Lung (tissue), 12 donors: ENCODE data around the gene DAPK2. TPM values are rescaled to one million over a fixed set of nuclear protein-coding genes. Genes with fewer than 3 reads are reported as not detected.
A peak's percentile ranks its signal among the peaks of the same experiment; 100 is the strongest.

ENCODE experiments used
- ATAC-seq: fragments of 200-7000 bp; cut with Tn5 transposase; one replicate; pipeline ENCODE4 v1.9.1; 2020; ENCODE audit warnings: moderate number of reproducible peaks; ENCODE audit not compliant: insufficient read depth, low FRiP score
- DNase-seq, 3 donors: peaks; one replicate each; pipeline ENCODE4 v3.0.0-alpha.2; 2013 to 2017
- H3K27ac ChIP-seq, 2 donors: one replicate each; pipeline ENCODE4 v1.5.1; 2013; ENCODE audit warnings: mild to moderate bottlenecking in 2 of 2, moderate library complexity in 2 of 2, control low read depth in 1 of 2, inconsistent platforms in 1 of 2, low read depth in 1 of 2, low read length in 1 of 2
- H3K27me3 ChIP-seq, 3 donors: one replicate each; pipeline ENCODE4 v1.5.1; 2013; ENCODE audit warnings: low read length in 2 of 3; ENCODE audit not compliant: control insufficient read depth in 3 of 3, insufficient read depth in 3 of 3
- H3K36me3 ChIP-seq, 4 donors: one replicate each; pipeline ENCODE4 v1.5.1; 2013; ENCODE audit warnings: low read length in 4 of 4, mild to moderate bottlenecking in 1 of 4, moderate library complexity in 1 of 4; ENCODE audit not compliant: control insufficient read depth in 4 of 4, insufficient read depth in 4 of 4
- H3K4me1 ChIP-seq, 5 donors: one replicate each; pipeline ENCODE4 v1.5.1; 2013; ENCODE audit warnings: low read length in 5 of 5, mild to moderate bottlenecking in 2 of 5, moderate library complexity in 1 of 5; ENCODE audit not compliant: control insufficient read depth in 5 of 5, insufficient read depth in 5 of 5
- H3K4me3 ChIP-seq: one replicate; pipeline ENCODE4 v1.5.1; 2013; ENCODE audit warnings: mild to moderate bottlenecking, control low read depth, moderate library complexity
- H3K9ac ChIP-seq, 2 donors: one replicate each; pipeline ENCODE4 v1.5.1; 2013; ENCODE audit warnings: low read length in 2 of 2, control low read depth in 1 of 2; ENCODE audit not compliant: insufficient read depth in 1 of 2
- H3K9me3 ChIP-seq, 4 donors: one replicate each; pipeline ENCODE4 v1.5.1; 2013; ENCODE audit warnings: low read length in 3 of 4, mild to moderate bottlenecking in 1 of 4, moderate library complexity in 1 of 4; ENCODE audit not compliant: control insufficient read depth in 4 of 4, insufficient read depth in 3 of 4
- CTCF ChIP-seq: IDR thresholded peaks from 2 replicates; pipeline ENCODE4 v1.5.1; 2012; ENCODE audit warnings: mild to moderate bottlenecking; ENCODE audit errors: control extremely low read depth, extremely low read depth
- WGBS, 2 donors: extraction: QIAGEN DNeasy Blood & Tissue Kit; methylation state at CpG; one replicate each; pipeline ENCODE4 v1.1.7; 2013; 5-methylcytosine and 5-hydroxymethylcytosine counted together
- polyA plus RNA-seq, 2 donors: library from polyadenylated mRNA; stranded (reverse); fragments of 200-250 nt; gene quantifications; one replicate each; pipeline ENCODE4 v1.2.1, GENCODE V29; 2013
- total RNA-seq, 2 donors: library from RNA; depleted of rRNA in 1 of 2; stranded (reverse); fragments of >200 nt in 1 of 2; gene quantifications; one replicate each; pipeline ENCODE4 v1.2.1, GENCODE V29; 2014 to 2021
- donor health status: control.
- donor health status: control.
- donor health status: Bipolar disorder and iron deficiency.
- donor health status: healthy.
- donor health status: DM: yes; HTN: yes; CAD: no.

DAPK2 gene
- total and polyA plus RNA-seq, 4 donors, result 20.5 to 59.0 (median 49.1) TPM

- H3K9ac ChIP-seq, result no peak overlapping the region
- peaks cover 0 to 27% (median 12%) of the 10 kb centered on the region in 5 donors for H3K4me1 ChIP-seq
- no peak overlapping the region for H3K4me3 ChIP-seq
- no peaks in the 10 kb centered on the region for H3K9me3 ChIP-seq
- no peak for DNase-seq
- no peak for TF ChIP-seq CTCF
- no peak for ATAC-seq
- H3K27me3 ChIP-seq, result no peaks in the 10 kb centered on the region
- WGBS, 2 donors, result 47 to 50% methylated on average over 1 of the region's 1 CpG
- H3K27ac ChIP-seq, result peak overlapping the region in 1 of 2 donors; percentile 5
- H3K36me3 ChIP-seq, result no peaks in the 10 kb centered on the region
These were observed 54.0 kb downstream of the DAPK2 start for GRCh38 chr15:63992300-63992699.

GRCh38 chr15:63991706-63992105 is 54.6 kb downstream of the DAPK2 start:
- DNase-seq (no peak), ATAC-seq (no peak)
- Histone ChIP-seq H3K27ac (peak overlapping the region; percentile 22 to 47), H3K9me3 (no peaks in the 10 kb centered on the region), H3K36me3 (no peaks in the 10 kb centered on the region), H3K27me3 (no peaks in the 10 kb centered on the region), H3K4me1 (peaks cover 0 to 30% (median 12%) of the 10 kb centered on the region in 5 donors), H3K9ac (no peak overlapping the region), H3K4me3 (no peak overlapping the region)
- WGBS, 2 donors, result 52 to 58% methylated on average over 3 of the region's 3 CpGs
- TF ChIP-seq CTCF, result no peak

- no peaks in the 10 kb centered on the region for H3K9me3 ChIP-seq
- no peak for ATAC-seq
- no peaks in the 10 kb centered on the region for H3K36me3 ChIP-seq
- H3K9ac ChIP-seq, result no peak overlapping the region
- peak overlapping the region; percentile 47 to 52 for H3K27ac ChIP-seq
- TF ChIP-seq CTCF, result no peak
- no peaks in the 10 kb centered on the region for H3K27me3 ChIP-seq
- 29 to 57% methylated on average over 8 of the region's 8 CpGs for WGBS, 2 donors
- H3K4me3 ChIP-seq, result no peak overlapping the region
- no peak for DNase-seq
- H3K4me1 ChIP-seq, result peaks cover 0 to 34% (median 18%) of the 10 kb centered on the region in 5 donors
These were observed 55.8 kb downstream of the DAPK2 start for GRCh38 chr15:63990454-63990853.

GRCh38 chr15:63987796-63988378 is 58.4 kb downstream of the DAPK2 start:
- peak overlapping the region; percentile 67 to 89 for H3K27ac ChIP-seq

More at GRCh38 chr15:63987796-63988378, 58.4 kb downstream of the DAPK2 start:
- Histone ChIP-seq H3K9me3 (no peaks in the 10 kb centered on the region), H3K27me3 (no peaks in the 10 kb centered on the region), H3K4me1 (peaks cover 0 to 38% (median 33%) of the 10 kb centered on the region in 5 donors), H3K36me3 (peaks cover 0 to 2% (median 0%) of the 10 kb centered on the region in 4 donors), H3K4me3 (no peak overlapping the region), H3K9ac (no peak overlapping the region)
- DNase-seq (no peak), ATAC-seq (no peak)
- TF ChIP-seq CTCF, result no peak
- 71 to 80% methylated on average over 4 of the region's 4 CpGs for WGBS, 2 donors
